ENCODE results near the gene MCHR2.

The MCHR2 gene

GRCh38 chr6:99980741-99981140 lies 13.3 kb downstream of the MCHR2 start:
- H3K36me3 ChIP-seq (ENCODE audit: control insufficient read depth, insufficient read depth, low read length), result no peaks in the 10 kb centered on the region
- H3K4me3 ChIP-seq (ENCODE audit: extremely low read depth, insufficient read depth, low read length, poor library complexity, severe bottlenecking), result no peak overlapping the region
- no peaks in the 10 kb centered on the region for H3K4me1 ChIP-seq (ENCODE audit: control insufficient read depth, insufficient read depth, low read length, poor library complexity, severe bottlenecking)
- no peaks in the 10 kb centered on the region for H3K9me3 ChIP-seq (ENCODE audit: control insufficient read depth, low read length)
- no peak overlapping the region for H3K27ac ChIP-seq (ENCODE audit: low read depth, low read length, severe bottlenecking)

- Histone ChIP-seq H3K27ac (ENCODE audit: low read depth, low read length, severe bottlenecking) (no peak overlapping the region), H3K4me1 (ENCODE audit: control insufficient read depth, insufficient read depth, low read length, poor library complexity, severe bottlenecking) (no peaks in the 10 kb centered on the region), H3K4me3 (ENCODE audit: extremely low read depth, insufficient read depth, low read length, poor library complexity, severe bottlenecking) (no peak overlapping the region), H3K36me3 (ENCODE audit: control insufficient read depth, insufficient read depth, low read length) (no peaks in the 10 kb centered on the region), H3K9me3 (ENCODE audit: control insufficient read depth, low read length) (no peaks in the 10 kb centered on the region)
- WGBS, 2 experiments (ENCODE audit: insufficient coverage in 2 of 2), result no CpG with 5 or more reads among the region's 1 CpG
These were observed 14.1 kb downstream of the MCHR2 start for GRCh38 chr6:99979953-99980352.

GRCh38 chr6:99967052-99967451 lies 27.0 kb downstream of the MCHR2 start:
- H3K4me1 ChIP-seq (ENCODE audit: control insufficient read depth, insufficient read depth, low read length, poor library complexity, severe bottlenecking), result no peaks in the 10 kb centered on the region
- no peak overlapping the region for H3K27ac ChIP-seq (ENCODE audit: low read depth, low read length, severe bottlenecking)
- no peaks in the 10 kb centered on the region for H3K9me3 ChIP-seq (ENCODE audit: control insufficient read depth, low read length)
- H3K36me3 ChIP-seq (ENCODE audit: control insufficient read depth, insufficient read depth, low read length), result no peaks in the 10 kb centered on the region
- no peak overlapping the region for H3K4me3 ChIP-seq (ENCODE audit: extremely low read depth, insufficient read depth, low read length, poor library complexity, severe bottlenecking)

- Histone ChIP-seq H3K4me1 (ENCODE audit: control insufficient read depth, insufficient read depth, low read length, poor library complexity, severe bottlenecking) (no peaks in the 10 kb centered on the region), H3K9me3 (ENCODE audit: control insufficient read depth, low read length) (no peaks in the 10 kb centered on the region), H3K4me3 (ENCODE audit: extremely low read depth, insufficient read depth, low read length, poor library complexity, severe bottlenecking) (no peak overlapping the region), H3K27ac (ENCODE audit: low read depth, low read length, severe bottlenecking) (no peak overlapping the region), H3K36me3 (ENCODE audit: control insufficient read depth, insufficient read depth, low read length) (no peaks in the 10 kb centered on the region)
- WGBS, 2 experiments (ENCODE audit: insufficient coverage in 2 of 2), result no CpG with 5 or more reads among the region's 1 CpG
These were observed 34.0 kb downstream of the MCHR2 start for GRCh38 chr6:99960027-99960426.

- Histone ChIP-seq H3K9me3 (ENCODE audit: control insufficient read depth, low read length) (no peaks in the 10 kb centered on the region), H3K36me3 (ENCODE audit: control insufficient read depth, insufficient read depth, low read length) (no peaks in the 10 kb centered on the region), H3K4me1 (ENCODE audit: control insufficient read depth, insufficient read depth, low read length, poor library complexity, severe bottlenecking) (no peaks in the 10 kb centered on the region), H3K27ac (ENCODE audit: low read depth, low read length, severe bottlenecking) (no peak overlapping the region), H3K4me3 (ENCODE audit: extremely low read depth, insufficient read depth, low read length, poor library complexity, severe bottlenecking) (no peak overlapping the region)
- 89 to 93% methylated on average over 3 to 5 of the region's 5 CpGs for WGBS, 2 experiments (ENCODE audit: insufficient coverage in 2 of 2)
These were observed 42.8 kb downstream of the MCHR2 start for GRCh38 chr6:99951016-99951805.

- no peaks in the 10 kb centered on the region for H3K36me3 ChIP-seq (ENCODE audit: control insufficient read depth, insufficient read depth, low read length)
- peaks cover 6% of the 10 kb centered on the region for H3K4me1 ChIP-seq (ENCODE audit: control insufficient read depth, insufficient read depth, low read length, poor library complexity, severe bottlenecking)
- no peak overlapping the region for H3K27ac ChIP-seq (ENCODE audit: low read depth, low read length, severe bottlenecking)
- 100% methylated on average over 1 of the region's 2 CpGs; no CpG with 5 or more reads in 1 of the 2 experiments for WGBS, 2 experiments (ENCODE audit: insufficient coverage in 2 of 2)
- no peaks in the 10 kb centered on the region for H3K9me3 ChIP-seq (ENCODE audit: control insufficient read depth, low read length)
- H3K4me3 ChIP-seq (ENCODE audit: extremely low read depth, insufficient read depth, low read length, poor library complexity, severe bottlenecking), result no peak overlapping the region
These were observed 48.0 kb downstream of the MCHR2 start for GRCh38 chr6:99946005-99946404.

- no peaks in the 10 kb centered on the region for H3K9me3 ChIP-seq (ENCODE audit: control insufficient read depth, low read length)
- no peaks in the 10 kb centered on the region for H3K36me3 ChIP-seq (ENCODE audit: control insufficient read depth, insufficient read depth, low read length)
- H3K27ac ChIP-seq (ENCODE audit: low read depth, low read length, severe bottlenecking), result no peak overlapping the region
- H3K4me1 ChIP-seq (ENCODE audit: control insufficient read depth, insufficient read depth, low read length, poor library complexity, severe bottlenecking), result peaks cover 6% of the 10 kb centered on the region
- H3K4me3 ChIP-seq (ENCODE audit: extremely low read depth, insufficient read depth, low read length, poor library complexity, severe bottlenecking), result no peak overlapping the region
These were observed 50.2 kb downstream of the MCHR2 start for GRCh38 chr6:99943846-99944245.

GRCh38 chr6:99940582-99940981 lies 53.4 kb downstream of the MCHR2 start:
- Histone ChIP-seq H3K27ac (ENCODE audit: low read depth, low read length, severe bottlenecking) (no peak overlapping the region), H3K4me1 (ENCODE audit: control insufficient read depth, insufficient read depth, low read length, poor library complexity, severe bottlenecking) (peaks cover 6% of the 10 kb centered on the region), H3K4me3 (ENCODE audit: extremely low read depth, insufficient read depth, low read length, poor library complexity, severe bottlenecking) (no peak overlapping the region), H3K9me3 (ENCODE audit: control insufficient read depth, low read length) (no peaks in the 10 kb centered on the region), H3K36me3 (ENCODE audit: control insufficient read depth, insufficient read depth, low read length) (no peaks in the 10 kb centered on the region)
- 80 to 100% methylated on average over 1 to 2 of the region's 2 CpGs for WGBS, 2 experiments (ENCODE audit: insufficient coverage in 2 of 2)

GRCh38 chr6:99933129-99933528 lies 60.9 kb downstream of the MCHR2 start:
- Histone ChIP-seq H3K4me1 (ENCODE audit: control insufficient read depth, insufficient read depth, low read length, poor library complexity, severe bottlenecking) (no peaks in the 10 kb centered on the region), H3K27ac (ENCODE audit: low read depth, low read length, severe bottlenecking) (no peak overlapping the region), H3K36me3 (ENCODE audit: control insufficient read depth, insufficient read depth, low read length) (no peaks in the 10 kb centered on the region), H3K9me3 (ENCODE audit: control insufficient read depth, low read length) (no peaks in the 10 kb centered on the region), H3K4me3 (ENCODE audit: extremely low read depth, insufficient read depth, low read length, poor library complexity, severe bottlenecking) (no peak overlapping the region)

DNA sequence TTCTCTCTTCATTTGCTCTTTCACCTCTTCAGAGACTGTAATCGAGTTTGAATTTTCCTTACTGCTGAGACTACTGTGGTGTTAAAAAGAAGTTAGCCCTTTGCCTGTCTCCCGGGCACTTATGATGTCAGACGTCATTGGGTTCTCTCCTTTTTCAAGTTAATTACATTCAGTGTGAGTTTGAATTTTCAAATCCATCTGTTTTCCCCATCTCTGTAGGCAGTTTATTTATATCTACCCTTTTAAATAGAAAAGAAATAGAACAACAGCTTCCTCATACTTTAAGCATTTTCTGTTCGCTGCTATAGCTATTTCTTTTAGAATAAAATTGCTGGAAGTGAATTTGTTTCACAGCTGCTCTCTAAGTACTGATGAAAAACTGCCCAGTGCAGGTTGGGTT lies 81.4 kb downstream of the MCHR2 start:
- Histone ChIP-seq H3K9me3 (ENCODE audit: control insufficient read depth, low read length) (no peaks in the 10 kb centered on the region), H3K27ac (ENCODE audit: low read depth, low read length, severe bottlenecking) (no peak overlapping the region), H3K4me1 (ENCODE audit: control insufficient read depth, insufficient read depth, low read length, poor library complexity, severe bottlenecking) (no peaks in the 10 kb centered on the region), H3K36me3 (ENCODE audit: control insufficient read depth, insufficient read depth, low read length) (no peaks in the 10 kb centered on the region), H3K4me3 (ENCODE audit: extremely low read depth, insufficient read depth, low read length, poor library complexity, severe bottlenecking) (no peak overlapping the region)
- WGBS, 2 experiments (ENCODE audit: insufficient coverage in 2 of 2), result 40% methylated on average over 1 of the region's 4 CpGs; no CpG with 5 or more reads in 1 of the 2 experiments

DNA sequence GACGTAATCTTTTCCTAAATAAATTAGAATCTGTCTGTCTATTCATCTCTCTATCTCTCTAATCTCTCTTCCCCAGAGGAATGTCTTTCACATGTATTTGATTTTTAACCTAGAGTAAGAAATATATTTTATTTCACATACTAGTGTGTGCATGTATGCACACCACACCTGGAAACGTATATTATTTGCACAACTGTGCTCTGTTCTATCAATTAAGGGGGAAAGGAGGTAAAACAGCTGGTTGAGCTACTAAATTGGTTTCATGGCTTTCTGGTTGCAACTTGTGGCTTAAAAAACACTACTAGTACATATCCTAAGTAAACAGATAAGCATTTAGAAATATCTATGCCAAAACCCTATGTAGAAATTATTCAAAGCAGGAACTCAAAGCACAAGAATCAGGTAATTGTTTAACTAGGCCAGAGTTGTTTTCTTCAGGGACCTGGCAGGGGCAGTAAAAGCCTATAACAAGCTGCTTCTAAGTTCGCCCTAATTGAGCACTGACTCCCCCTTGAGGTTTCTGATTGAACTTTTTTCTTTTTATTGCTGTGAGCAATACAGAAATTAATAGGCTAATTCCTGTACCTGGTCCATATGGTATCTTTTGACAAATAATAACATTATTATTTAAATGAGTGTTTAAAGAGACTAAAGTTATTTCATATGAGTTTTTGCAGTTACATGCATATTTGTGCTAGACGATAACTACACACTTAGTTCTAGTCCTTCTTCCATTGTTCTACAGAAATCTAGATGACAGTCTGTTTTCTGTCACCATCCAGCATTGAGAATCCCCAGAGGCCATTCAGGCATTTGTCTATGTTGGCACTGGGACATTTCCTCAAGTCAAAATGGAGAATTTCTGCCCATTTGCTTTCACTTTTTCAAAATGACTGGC lies 88.6 kb downstream of the MCHR2 start:
- Histone ChIP-seq H3K4me3 (ENCODE audit: extremely low read depth, insufficient read depth, low read length, poor library complexity, severe bottlenecking) (no peak overlapping the region), H3K36me3 (ENCODE audit: control insufficient read depth, insufficient read depth, low read length) (no peaks in the 10 kb centered on the region), H3K4me1 (ENCODE audit: control insufficient read depth, insufficient read depth, low read length, poor library complexity, severe bottlenecking) (no peaks in the 10 kb centered on the region), H3K9me3 (ENCODE audit: control insufficient read depth, low read length) (no peaks in the 10 kb centered on the region), H3K27ac (ENCODE audit: low read depth, low read length, severe bottlenecking) (no peak overlapping the region)
- 48% methylated on average over 2 of the region's 4 CpGs; no CpG with 5 or more reads in 1 of the 2 experiments for WGBS, 2 experiments (ENCODE audit: insufficient coverage in 2 of 2)

Measured in mesodermal cell (in vitro differentiated cells).